H7 (cell line): Measurements from ENCODE around the gene LCP2. TPM values are rescaled to one million over a fixed set of nuclear protein-coding genes. Genes with fewer than 3 reads are reported as not detected.

ENCODE experiments used
- total RNA-seq: library from RNA; depleted of rRNA; stranded (reverse); fragments of >200 nt; shearing (Covaris generic); gene quantifications from 2 replicates; pipeline ENCODE4 v1.2.3, GENCODE V29; 2014; rRNA removed

LCP2 gene
- total RNA-seq, 1 experiment from 2014 or later, result 0.21 TPM

Other genes with a start within 250 kb of the LCP2 start
- 0.07 TPM in 1 of 2 replicates, not detected in the other for gene FOXI1, start 191.9 kb downstream of the LCP2 start, total RNA-seq
- 4.3 and 4.9 TPM in 2 replicates for gene C5orf58, start 64.8 kb downstream of the LCP2 start, total RNA-seq
- 0.07 TPM in 1 of 2 replicates, not detected in the other for gene KCNMB1, start 91.6 kb upstream of the LCP2 start, total RNA-seq
- 0.33 and 0.48 TPM in 2 replicates for gene KCNIP1, start 206.2 kb upstream of the LCP2 start, total RNA-seq